K562 (cell line): Measurements from ENCODE around the gene PHLDA3. TPM values are rescaled to one million over a fixed set of nuclear protein-coding genes. Genes with fewer than 3 reads are reported as not detected.
A peak's percentile ranks its signal among the peaks of the same experiment; 100 is the strongest.

Experiments
- ARID3A ChIP-seq: IDR thresholded peaks from 2 replicates; pipeline ENCODE4 v1.6.1; 2012; ENCODE audit warnings: low read depth, low read length, improper control_type of control experiment, borderline replicate concordance
- ATF2 ChIP-seq: sonication (generic); formaldehyde crosslinking; IDR thresholded peaks from 2 replicates; pipeline ENCODE4 v1.8.1; 2022; ENCODE audit warnings: missing genetic modification reagents
- BRF1 ChIP-seq: IDR thresholded peaks from 3 replicates; pipeline ENCODE4 v1.6.1; 2011; ENCODE audit warnings: borderline replicate concordance, mild to moderate bottlenecking; ENCODE audit not compliant: insufficient read length; ENCODE audit errors: extremely low read depth
- CEBPG ChIP-seq, 3 experiments: fragments of 200-800 bp in 1 of 3; sonication (Bioruptor generic) in 1 of 3; sonication (generic) in 1 of 3; formaldehyde crosslinking in 1 of 3; IDR thresholded peaks in 2 of 3; conservative IDR thresholded peaks in 1 of 3; 2 replicates each; pipeline versions ENCODE4 v1.6.1 to v1.8.0; 2016 to 2022; ENCODE audit warnings: missing compliant biosample characterization in 2 of 3, missing genetic modification characterization in 2 of 3, mild to moderate bottlenecking in 1 of 3, missing genetic modification reagents in 1 of 3
- CREB5 ChIP-seq: fragments of 250-450 bp; sonication (Bioruptor Pico); IDR thresholded peaks from 2 replicates; pipeline ENCODE4 v1.5.0; 2020; ENCODE audit warnings: mild to moderate bottlenecking
- ELF4 ChIP-seq: fragments of 450-650 bp; formaldehyde crosslinking; IDR thresholded peaks from 2 replicates; pipeline ENCODE4 v1.4.0; 2022; ENCODE audit warnings: missing genetic modification characterization
- EZH2 ChIP-seq: IDR thresholded peaks from 2 replicates; pipeline ENCODE4 v1.6.1; 2012; ENCODE audit warnings: low read depth, mild to moderate bottlenecking, inconsistent platforms, low read length, borderline replicate concordance
- HNRNPLL ChIP-seq: fragments of 200-400 bp; formaldehyde crosslinking; IDR thresholded peaks from 2 replicates; pipeline ENCODE4 v1.6.1; 2017; ENCODE audit warnings: low read length, low read depth, mild to moderate bottlenecking; ENCODE audit not compliant: poor library complexity, severe bottlenecking
- NCOA6 ChIP-seq: fragments of 450-650 bp; IDR thresholded peaks from 2 replicates; pipeline ENCODE4 v1.6.1; 2017; ENCODE audit warnings: mild to moderate bottlenecking
- PCBP2 ChIP-seq: fragments of 200-400 bp; formaldehyde crosslinking; IDR thresholded peaks from 2 replicates; pipeline ENCODE4 v1.6.1; 2018; ENCODE audit warnings: low read length, low read depth, mild to moderate bottlenecking, moderate library complexity; ENCODE audit not compliant: poor library complexity, severe bottlenecking
- PYGO2 ChIP-seq: fragments of 450-650 bp; IDR thresholded peaks from 2 replicates; pipeline ENCODE4 v1.6.1; 2016; ENCODE audit warnings: mild to moderate bottlenecking, missing genetic modification characterization, moderate library complexity, missing compliant biosample characterization
- SREBF2 ChIP-seq: sonication (generic); formaldehyde crosslinking; IDR thresholded peaks from 2 replicates; pipeline ENCODE4 v1.4.0; 2020; ENCODE audit warnings: mild to moderate bottlenecking, missing genetic modification reagents
- SRF ChIP-seq, 2 experiments: fragments of 250-450, 450-650 bp in 1 of 2; sonication (Bioruptor Pico) in 1 of 2; sonication (generic) in 1 of 2; formaldehyde crosslinking; IDR thresholded peaks; 2 replicates each; pipeline versions ENCODE4 v1.5.0 to v1.5.1; 2020 to 2022; ENCODE audit warnings: mild to moderate bottlenecking in 1 of 2, missing genetic modification reagents in 1 of 2
- TRIM24 ChIP-seq, 2 experiments: fragments of 450-650 bp; IDR thresholded peaks; 2 replicates each; pipeline ENCODE4 v1.6.1; 2016
- ZBTB2 ChIP-seq: fragments of 450-650 bp; IDR thresholded peaks from 2 replicates; pipeline ENCODE4 v1.6.1; 2016; ENCODE audit warnings: antibody characterized with exemption
- ZFP30 ChIP-seq: fragments of 250-450 bp; sonication (Bioruptor Pico); IDR thresholded peaks from 2 replicates; pipeline ENCODE4 v1.8.0; 2022; ENCODE audit warnings: moderate library complexity, mild to moderate bottlenecking, inconsistent platforms, borderline replicate concordance
- ZNF764 ChIP-seq: fragments of 250-450 bp; sonication (Bioruptor Pico); IDR thresholded peaks from 2 replicates; pipeline ENCODE4 v1.4.0; 2020; ENCODE audit warnings: low read depth, mild to moderate bottlenecking, moderate library complexity
- polyA plus RNA-seq, 8 experiments: library from polyadenylated mRNA; depleted of rRNA in 4 of 8; stranded (reverse) in 5 of 8; unstranded in 3 of 8; fragments of >200 nt; fragmentation: Nextera tagmentation in 2 of 8; fragmentation: Illumina TruSeq in 1 of 8; extraction: Ambion mirVana in 2 of 8; extraction: Trizol in 1 of 8; gene quantifications; 2 replicates each; pipeline versions ENCODE4 v1.2.1 to v1.2.3, GENCODE V29; 2011 to 2014; ENCODE audit warnings: inconsistent platforms in 1 of 8, missing spikeins in 1 of 8
- total RNA-seq, 7 experiments: library from RNA; depleted of rRNA in 6 of 7; stranded (reverse); fragments of >200 nt in 6 of 7; fragmentation: Illumina TruSeq in 2 of 7; extraction: Trizol in 2 of 7; gene quantifications; 2 replicates each; pipeline versions ENCODE4 v1.2.1 to v1.2.3, GENCODE V29; 2011 to 2021; ENCODE audit warnings: low replicate concordance in 1 of 7

The PHLDA3 gene
- total and polyA plus RNA-seq, 9 of the 15 experiments (the other 6 are each of a cell fraction or from before 2014, with no cell fraction given), result 0.11 to 0.27 TPM; not detected in 7

GRCh38 chr1:201481761-201482493, 12.9 kb upstream of the PHLDA3 start (continued):
- no peak for TF ChIP-seq CREB5 (CRISPR knock-in tag)
- peak; percentile 34 for TF ChIP-seq HNRNPLL
- TF ChIP-seq CEBPG (CRISPR knock-in tag; IDR thresholded peaks at IDR 0.05), result 0 out of 2 replicates have a peak, but pooled peaks have one; percentile 7
- no peak for TF ChIP-seq CEBPG (tag; conservative IDR thresholded peaks at IDR 0.05 in 1 of 2, IDR thresholded peaks at IDR 0.05 in 1 of 2)
- no peak for TF ChIP-seq TRIM24 (IDR thresholded peaks at IDR 0.05)
- no peak for TF ChIP-seq ZBTB2
- TF ChIP-seq EZH2, result no peak
- no peak for TF ChIP-seq SREBF2 (CRISPR knock-in tag)
- no peak for TF ChIP-seq ZFP30
- TF ChIP-seq SRF (CRISPR knock-in tag; IDR thresholded peaks at IDR 0.05), result peak in 1 of 2 experiments; percentile 62; a peak in 1 of 4 replicates
- no peak for TF ChIP-seq ARID3A
- no peak for TF ChIP-seq PCBP2
- TF ChIP-seq BRF1, result no peak
- TF ChIP-seq PYGO2, result no peak
- no peak for TF ChIP-seq ATF2 (CRISPR knock-in tag)
- no peak for TF ChIP-seq NCOA6
- 0 out of 2 replicates have a peak, but pooled peaks have one; percentile 18 for TF ChIP-seq ELF4 (CRISPR knock-in tag)
- TF ChIP-seq ZNF764 (CRISPR knock-in tag), result no peak
